ENCODE data around the gene GSG1L.

Gene GSG1L

DNA sequence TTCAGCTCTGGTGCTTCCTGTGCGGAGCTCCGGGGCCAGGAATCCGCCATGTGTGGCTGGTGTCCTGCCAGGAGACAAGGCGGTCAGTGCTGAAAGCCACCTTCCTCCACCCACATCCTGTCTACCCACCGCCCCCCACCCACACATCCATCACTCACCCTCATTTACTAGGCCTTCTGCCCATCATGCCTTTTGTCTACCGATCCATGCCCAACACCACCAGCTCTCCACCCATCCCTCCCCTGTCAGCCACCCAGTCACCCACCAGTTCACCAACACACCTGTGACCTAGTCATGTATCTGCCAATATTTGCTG, 272.2 kb downstream of the GSG1L start:
- DNase-seq (ENCODE audit: low read depth in 2 of 2), result no peak

- DNase-seq (ENCODE audit: low read depth in 2 of 2), result no peak
These were observed 272.7 kb downstream of the GSG1L start for GRCh38 chr16:27790546-27791403.

DNA sequence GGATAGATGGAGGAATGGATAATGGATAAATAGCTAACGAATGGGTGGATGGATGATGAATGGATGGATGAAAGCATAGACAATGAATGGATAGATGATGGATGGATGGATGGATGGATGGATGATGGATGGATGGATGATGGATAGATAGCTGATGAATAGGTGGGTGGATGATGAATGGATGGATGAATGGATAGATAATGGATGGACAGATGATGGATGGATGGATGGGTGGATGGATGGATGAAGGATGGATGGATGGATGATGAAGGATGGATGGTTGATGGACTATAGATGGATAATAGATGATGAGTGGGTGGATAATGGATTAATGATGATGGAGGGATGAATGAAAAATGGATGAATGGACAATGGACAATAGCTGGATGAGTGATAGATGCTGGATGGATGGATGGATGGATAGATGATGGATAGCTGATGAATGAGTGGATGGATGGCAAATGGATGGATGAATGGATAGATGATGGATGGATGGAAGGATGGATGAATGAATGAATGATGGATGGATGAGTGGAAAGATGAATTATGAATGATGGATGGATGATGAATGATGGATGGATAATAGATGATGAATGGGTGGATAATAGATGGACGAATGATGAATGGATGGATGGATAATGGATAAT, 273.8 kb downstream of the GSG1L start:
- DNase-seq (ENCODE audit: low read depth in 2 of 2), result no peak

DNA sequence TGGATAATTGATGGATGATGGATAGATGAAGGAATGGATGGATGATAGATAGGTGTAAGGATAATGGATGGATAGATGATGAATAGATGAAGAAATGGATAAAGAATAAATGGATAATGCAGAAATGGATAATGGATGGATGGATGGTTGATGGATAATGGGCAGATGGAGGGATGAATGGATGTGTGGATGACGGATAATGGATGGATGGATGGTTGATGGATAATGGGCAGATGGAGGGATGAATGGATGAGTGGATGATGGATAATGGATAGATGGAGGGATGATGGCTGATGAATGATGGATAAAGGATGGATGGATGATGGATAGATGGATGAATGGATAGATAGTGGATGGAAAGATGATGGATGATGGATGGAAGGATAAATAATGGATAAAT, 274.4 kb downstream of the GSG1L start:
- no peak for DNase-seq (ENCODE audit: low read depth in 2 of 2)

- no peak for DNase-seq (ENCODE audit: low read depth in 2 of 2)
These were observed 275.8 kb downstream of the GSG1L start for GRCh38 chr16:27787665-27788064.

DNA sequence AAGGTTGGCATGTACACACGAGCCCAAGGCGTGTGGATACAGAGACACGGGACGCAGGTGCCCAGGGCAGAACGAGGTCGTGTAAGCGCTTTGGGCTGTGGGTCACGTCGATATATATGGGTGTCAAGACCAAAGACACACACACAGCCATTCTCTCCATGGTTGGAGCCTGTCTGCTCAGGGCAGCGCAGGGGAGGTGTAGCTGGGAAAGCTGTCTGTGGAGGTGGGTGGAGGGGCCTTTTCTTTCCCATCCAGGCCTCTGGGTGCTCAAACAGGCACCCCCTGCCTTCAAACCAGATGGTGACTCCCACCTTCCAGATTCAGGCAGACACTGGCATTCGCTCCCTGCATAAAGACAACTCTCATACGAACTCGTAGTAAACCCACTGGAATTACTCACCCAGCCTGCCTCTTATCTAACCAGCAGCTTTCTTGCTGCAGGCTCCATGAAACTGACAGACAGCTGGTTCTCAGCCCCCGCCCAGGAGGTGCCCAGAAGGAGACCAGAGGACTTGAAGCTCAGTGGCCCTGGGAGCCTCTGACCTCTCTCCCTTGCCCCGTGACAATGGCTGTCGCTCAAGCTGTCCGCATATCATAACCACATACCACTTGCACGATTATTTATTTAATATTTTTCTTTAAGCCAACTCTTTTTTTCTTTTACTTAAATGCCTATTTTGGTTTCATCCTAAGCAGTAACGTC, 276.4 kb downstream of the GSG1L start:
- DNase-seq (ENCODE audit: low read depth in 2 of 2), result no peak

DNA sequence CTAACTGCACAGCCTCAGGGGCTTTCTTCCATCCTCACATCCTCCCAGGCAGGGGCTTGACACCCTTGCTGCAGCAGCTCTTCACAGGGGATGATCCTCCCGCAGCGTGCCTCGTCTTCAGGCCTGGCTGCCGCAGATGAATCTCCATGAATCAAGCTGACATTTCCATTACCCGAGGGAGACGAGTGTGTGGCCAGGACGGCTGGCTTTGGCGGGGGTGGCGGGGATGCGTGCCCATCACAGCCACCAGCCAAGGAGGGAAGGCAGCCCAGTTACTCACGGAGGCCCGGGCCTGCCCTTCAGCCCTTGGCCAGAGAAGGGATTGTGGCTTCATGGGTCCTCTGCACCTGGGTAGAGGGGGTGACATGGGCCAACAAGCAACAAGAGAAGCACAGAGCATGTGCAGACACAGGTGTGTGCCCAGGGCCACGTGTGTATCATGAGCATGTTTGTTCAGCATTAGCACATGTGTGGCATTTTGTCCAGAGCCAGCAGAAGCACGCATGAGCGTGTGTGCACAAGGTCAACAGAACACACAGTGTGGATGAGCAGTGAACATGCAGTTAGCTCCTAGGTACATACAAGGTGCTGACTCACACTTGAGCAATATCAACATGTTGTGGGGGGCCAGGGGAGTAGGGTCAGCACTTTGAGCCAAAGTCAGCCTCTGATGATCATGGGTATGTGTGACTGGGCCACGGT, 277.1 kb downstream of the GSG1L start:
- no peak for DNase-seq (ENCODE audit: low read depth in 2 of 2)

DNA sequence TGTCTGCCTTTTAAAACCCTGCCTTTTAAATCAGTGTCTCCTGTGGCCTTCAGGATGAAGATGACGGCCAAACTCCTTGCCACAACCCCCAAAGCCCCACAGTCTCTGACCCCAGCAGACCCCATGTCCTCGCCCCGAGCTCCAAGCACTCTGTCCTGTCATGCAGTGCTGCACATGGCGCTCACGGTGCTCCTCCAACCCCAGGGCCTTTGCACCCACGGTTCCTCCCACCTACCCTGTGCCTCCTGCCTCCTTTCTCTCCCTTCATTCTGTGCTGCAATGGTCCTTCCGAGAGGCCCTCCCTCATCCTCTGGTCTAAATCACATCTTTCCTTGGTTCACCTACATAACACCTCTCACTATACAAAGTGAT, 278.2 kb downstream of the GSG1L start:
- no peak for DNase-seq (ENCODE audit: low read depth in 2 of 2)

DNA sequence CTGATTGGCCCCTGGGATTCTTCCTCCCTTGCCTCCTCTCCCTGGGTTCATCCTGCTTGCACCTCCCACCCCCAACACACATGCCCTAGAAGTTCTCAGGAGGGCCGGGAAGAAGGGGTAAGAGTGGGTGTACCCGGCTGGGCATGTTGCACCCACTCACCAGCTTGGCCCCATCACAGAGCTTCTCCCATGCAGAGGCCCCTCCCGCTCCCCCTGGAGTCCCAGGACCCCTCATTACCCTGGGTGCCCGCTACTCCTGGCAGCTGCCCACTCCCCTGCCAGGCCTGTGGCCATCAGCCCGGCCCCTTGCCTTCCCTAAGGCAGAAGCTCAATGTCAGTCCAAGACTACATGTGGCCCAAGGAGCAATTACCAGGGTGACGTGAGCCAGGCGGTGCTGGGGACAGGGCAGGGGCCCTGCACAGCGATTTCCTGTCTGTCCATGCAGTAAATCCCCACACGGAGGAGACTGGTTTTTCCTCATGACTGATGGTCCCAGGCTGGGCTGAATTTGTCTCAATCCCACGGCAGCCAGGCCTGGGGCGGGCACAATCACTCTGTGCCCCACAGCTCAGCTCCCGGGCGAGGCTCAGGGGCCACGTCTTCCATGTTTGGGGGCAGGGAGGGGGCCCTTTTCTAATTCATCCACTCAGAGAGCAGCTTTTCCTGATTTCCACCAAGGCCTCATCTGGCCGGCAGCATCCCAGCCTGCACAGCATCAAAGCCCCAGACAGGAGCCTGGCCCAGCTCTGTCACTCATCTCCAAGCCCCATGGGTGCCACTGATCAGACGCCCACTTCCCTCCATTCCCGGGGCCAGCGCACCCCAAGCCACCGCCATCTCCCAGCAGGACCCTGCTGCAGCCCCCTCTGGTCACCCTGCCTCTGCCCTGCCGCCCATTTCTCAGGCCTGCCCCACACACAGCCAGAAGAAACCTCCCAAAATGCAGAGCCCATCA, 278.9 kb downstream of the GSG1L start:
- DNase-seq (ENCODE audit: low read depth in 2 of 2), result no peak

- no peak for DNase-seq (ENCODE audit: low read depth in 2 of 2)
These were observed 281.3 kb downstream of the GSG1L start for GRCh38 chr16:27781981-27782880.

DNA sequence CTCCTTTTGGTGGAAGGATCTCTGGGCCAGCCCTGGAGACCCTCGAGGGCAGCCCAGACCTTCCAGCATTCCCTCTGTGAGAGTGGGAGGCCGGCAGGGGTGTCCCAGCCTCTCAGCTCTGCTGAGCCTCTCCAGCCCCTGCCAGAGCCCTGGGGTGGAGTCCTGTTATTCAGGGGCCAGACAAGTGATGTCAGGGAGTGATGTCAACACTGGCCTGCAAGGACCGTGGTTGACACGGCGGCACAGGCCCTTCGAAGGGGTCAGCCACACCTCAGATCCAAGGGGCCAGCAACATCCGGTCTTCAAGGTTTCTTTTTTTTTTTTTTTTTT, 282.4 kb downstream of the GSG1L start:
- DNase-seq (ENCODE audit: low read depth in 2 of 2), result no peak

- DNase-seq (ENCODE audit: low read depth in 2 of 2), result no peak
These were observed 282.9 kb downstream of the GSG1L start for GRCh38 chr16:27780468-27781194.

DNA sequence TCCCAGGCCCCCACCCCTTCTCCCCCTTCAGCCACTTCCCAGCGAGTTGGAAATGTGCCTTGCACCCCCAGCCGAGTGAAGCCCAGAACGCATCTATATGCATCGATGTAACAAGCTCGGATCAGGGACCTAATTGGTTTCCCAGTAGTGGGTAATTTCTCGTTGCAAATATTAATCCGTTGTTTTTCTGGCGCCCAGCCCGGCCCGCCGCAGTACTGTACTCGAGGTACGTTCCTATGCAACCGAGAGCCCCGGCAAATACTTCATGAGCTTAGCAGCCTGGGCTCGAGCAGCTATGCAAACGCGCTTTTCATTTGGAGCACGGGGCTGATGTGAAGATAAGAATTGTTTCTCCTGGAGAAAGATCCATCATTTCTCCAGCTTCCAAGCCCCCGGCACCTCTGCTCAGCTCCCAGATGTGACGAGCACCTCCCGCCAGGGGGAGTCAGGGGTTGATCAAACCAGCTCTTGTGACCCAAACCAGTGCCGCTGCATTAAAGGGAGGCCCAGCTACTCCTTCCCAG, 283.8 kb downstream of the GSG1L start:
- DNase-seq (ENCODE audit: low read depth in 2 of 2), result peak; percentile 8

- no peak for DNase-seq (ENCODE audit: low read depth in 2 of 2)
These were observed 284.5 kb downstream of the GSG1L start for GRCh38 chr16:27778926-27779570.

DNA sequence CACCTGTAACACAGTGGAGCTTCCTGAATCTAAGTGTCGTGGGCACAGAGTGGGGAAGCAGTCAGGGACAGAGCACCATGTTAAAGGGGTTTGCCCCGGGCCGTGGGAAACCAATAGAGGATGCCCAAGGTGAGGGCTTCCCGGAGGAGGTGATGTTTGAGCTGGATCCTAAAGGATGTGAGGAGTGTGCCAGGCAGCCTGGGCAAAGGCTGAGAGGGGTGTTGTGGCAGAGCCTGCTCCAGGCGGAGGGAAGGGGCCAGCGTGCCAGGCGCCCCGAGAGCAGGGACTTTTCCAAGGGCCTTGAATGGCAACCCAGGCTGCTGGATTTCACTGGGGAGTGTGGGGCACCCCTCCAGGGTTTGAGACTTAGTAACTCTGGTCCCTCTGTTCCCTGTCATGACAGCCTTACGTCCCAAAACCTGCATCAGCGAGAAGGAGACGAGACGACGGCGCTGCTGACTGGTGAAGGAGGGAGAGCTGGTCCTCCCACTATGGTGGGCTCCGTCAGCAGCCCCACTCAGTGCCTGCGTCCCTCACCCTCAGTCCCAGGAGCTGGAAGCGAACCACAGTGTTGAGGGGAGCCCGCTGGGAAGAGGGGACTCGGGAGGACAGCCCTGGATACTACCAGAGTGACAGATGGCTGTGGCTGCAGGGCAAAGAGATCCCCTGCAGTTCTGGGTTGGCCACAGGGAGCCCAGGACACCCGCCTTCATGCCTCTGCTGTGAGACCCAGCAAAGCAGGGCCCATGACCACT, 285.2 kb downstream of the GSG1L start:
- DNase-seq (ENCODE audit: low read depth in 2 of 2), result no peak

- no peak for DNase-seq (ENCODE audit: low read depth in 2 of 2)
These were observed 286.0 kb downstream of the GSG1L start for GRCh38 chr16:27777527-27777926.

DNA sequence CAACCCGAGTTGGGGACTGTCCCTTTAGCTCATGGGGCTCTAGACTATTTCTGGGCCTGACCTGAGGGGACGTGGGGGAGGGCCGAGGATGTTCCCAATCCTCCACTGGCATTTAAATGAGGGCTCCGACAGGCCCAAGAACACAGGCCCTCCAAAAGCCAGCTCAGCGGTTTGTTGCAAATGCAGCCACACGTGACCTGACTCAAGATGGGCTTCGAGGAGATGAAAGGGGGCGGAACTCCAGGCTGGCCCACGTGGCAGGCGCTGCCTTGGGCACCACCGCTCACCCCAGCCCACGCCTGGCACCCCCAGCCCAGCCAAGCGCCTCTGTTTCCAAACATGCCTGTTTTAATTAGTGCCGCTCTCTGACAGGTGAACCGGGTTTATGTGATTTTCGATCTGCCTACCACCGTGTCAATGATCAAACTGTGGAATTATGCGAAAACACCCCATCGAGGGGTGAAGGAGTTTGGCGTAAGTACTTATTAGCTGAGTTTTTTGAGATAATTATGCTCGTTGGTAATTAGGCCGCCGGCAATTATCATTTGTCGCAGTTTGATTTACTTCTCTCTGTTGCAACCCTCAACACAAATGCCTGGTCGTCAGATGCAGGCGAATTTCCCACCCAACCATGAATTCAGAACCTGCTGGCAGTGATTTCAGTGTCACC, 286.8 kb downstream of the GSG1L start:
- DNase-seq (ENCODE audit: low read depth in 2 of 2), result no peak

- DNase-seq (ENCODE audit: low read depth in 2 of 2), result no peak
These were observed 288.3 kb downstream of the GSG1L start for GRCh38 chr16:27775254-27775653.
